Measurements from ENCODE around the gene IRAK2. TPM values are rescaled to one million over a fixed set of nuclear protein-coding genes. Genes with fewer than 3 reads are reported as not detected.
"Not testable (repeated sequence)": the region's sequence is repeated elsewhere in the genome, so short reads cannot be mapped to it uniquely, and the experiment has no call there.

Gene IRAK2
- total RNA-seq, 4 donors from 2014 or later = 0.29 to 8.7 (median 3.7) TPM

DNA sequence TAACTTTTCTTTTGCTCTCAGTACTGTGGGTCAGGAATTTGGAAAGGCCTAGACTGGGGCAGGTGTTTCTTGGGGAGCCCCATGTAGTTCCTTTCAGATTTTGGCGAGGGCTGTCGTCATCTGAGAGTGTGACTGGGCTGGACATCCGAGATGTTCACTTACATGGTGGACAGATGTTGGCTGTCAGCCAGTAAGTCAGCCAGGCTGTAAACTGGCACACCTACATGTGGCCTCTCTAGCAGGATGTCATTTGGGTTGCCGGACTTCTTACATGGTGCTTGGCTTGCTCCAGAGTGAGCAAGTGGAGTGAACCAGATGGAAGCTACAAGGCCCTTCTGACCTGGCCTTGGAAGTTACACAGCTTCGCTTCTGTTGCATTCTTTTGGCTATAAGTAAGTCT is 104.2 kb downstream of the IRAK2 start:
- H3K4me3 ChIP-seq = no peak overlapping the region
- TF ChIP-seq POLR2A (IDR thresholded peaks at IDR 0.05) = no peak
- TF ChIP-seq, protein P1, sequence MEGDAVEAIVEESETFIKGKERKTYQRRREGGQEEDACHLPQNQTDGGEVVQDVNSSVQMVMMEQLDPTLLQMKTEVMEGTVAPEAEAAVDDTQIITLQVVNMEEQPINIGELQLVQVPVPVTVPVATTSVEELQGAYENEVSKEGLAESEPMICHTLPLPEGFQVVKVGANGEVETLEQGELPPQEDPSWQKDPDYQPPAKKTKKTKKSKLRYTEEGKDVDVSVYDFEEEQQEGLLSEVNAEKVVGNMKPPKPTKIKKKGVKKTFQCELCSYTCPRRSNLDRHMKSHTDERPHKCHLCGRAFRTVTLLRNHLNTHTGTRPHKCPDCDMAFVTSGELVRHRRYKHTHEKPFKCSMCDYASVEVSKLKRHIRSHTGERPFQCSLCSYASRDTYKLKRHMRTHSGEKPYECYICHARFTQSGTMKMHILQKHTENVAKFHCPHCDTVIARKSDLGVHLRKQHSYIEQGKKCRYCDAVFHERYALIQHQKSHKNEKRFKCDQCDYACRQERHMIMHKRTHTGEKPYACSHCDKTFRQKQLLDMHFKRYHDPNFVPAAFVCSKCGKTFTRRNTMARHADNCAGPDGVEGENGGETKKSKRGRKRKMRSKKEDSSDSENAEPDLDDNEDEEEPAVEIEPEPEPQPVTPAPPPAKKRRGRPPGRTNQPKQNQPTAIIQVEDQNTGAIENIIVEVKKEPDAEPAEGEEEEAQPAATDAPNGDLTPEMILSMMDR (IDR thresholded peaks at IDR 0.05) = no peak
- no peaks in the 10 kb centered on the region for H3K9me3 ChIP-seq
- H3K4me1 ChIP-seq = peaks cover 0 to 15% of the 10 kb centered on the region in 2 donors
- DNase-seq = no peak
- intact Hi-C loops (cut with DNase I; ENCODE audit: low total_unique reads) = no loop called here
- H3K36me3 ChIP-seq = no peaks in the 10 kb centered on the region
- no peak overlapping the region for H3K27ac ChIP-seq
- H3K27me3 ChIP-seq = no peaks in the 10 kb centered on the region

DNA sequence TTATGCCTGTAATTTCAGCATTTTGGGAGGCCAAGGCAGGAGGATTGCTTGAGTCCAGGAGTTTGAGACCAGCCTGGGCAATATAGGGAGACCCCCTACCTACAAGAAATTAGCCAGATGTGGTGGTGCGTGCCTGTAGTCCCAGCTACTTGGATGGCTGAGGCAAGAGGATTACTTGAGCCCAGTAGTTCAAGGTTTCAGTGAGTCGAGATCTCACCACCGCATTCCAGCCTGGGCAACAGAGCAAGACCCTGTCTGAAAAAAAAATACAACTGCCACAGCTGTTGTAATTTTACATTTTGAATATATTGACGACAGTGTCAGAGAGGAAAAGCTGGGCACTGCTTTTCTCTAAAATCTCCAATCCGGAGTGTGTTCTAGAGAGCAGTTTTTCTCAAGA is 104.7 kb downstream of the IRAK2 start:
- H3K36me3 ChIP-seq = no peaks in the 10 kb centered on the region

DNA sequence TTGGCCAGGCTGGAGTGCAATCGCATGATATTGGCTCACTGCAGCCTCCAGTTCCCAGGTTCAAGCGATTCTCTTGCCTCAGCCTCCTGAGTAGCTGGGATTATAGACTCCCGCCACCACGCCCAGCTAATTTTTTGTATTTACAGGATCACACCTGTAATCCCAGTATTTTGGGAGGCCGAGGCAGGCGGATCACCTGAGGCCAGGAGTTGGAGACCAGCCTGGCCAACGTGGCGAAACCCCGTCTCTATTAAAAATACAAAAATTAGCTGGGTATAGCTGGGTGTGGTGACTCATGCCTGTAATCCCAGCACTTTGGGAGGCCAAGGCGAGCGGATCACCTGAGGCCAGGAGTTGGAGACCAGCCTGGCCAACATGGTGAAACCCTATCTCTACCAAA is 107.8 kb downstream of the IRAK2 start:
- H3K9me3 ChIP-seq; H3K27me3 ChIP-seq; DNase-seq; H3K27ac ChIP-seq; intact Hi-C loops (cut with DNase I; ENCODE audit: low total_unique reads); H3K36me3 ChIP-seq; H3K4me3 ChIP-seq: not testable (repeated sequence)
- peaks cover 0 to 18% of the 10 kb centered on the region in 2 donors for H3K4me1 ChIP-seq

More for the DNA sequence above, 104.7 kb downstream of the IRAK2 start:
- no peak overlapping the region for H3K4me3 ChIP-seq
- no peaks in the 10 kb centered on the region for H3K9me3 ChIP-seq
- no peak for DNase-seq
- no peak for TF ChIP-seq POLR2A (IDR thresholded peaks at IDR 0.05)
- TF ChIP-seq, protein P1 (IDR thresholded peaks at IDR 0.05) = no peak
- intact Hi-C loops (cut with DNase I; ENCODE audit: low total_unique reads) = no loop called here
- H3K27ac ChIP-seq = no peak overlapping the region
- H3K27me3 ChIP-seq = no peaks in the 10 kb centered on the region
- peaks cover 0 to 18% of the 10 kb centered on the region in 2 donors for H3K4me1 ChIP-seq

DNA sequence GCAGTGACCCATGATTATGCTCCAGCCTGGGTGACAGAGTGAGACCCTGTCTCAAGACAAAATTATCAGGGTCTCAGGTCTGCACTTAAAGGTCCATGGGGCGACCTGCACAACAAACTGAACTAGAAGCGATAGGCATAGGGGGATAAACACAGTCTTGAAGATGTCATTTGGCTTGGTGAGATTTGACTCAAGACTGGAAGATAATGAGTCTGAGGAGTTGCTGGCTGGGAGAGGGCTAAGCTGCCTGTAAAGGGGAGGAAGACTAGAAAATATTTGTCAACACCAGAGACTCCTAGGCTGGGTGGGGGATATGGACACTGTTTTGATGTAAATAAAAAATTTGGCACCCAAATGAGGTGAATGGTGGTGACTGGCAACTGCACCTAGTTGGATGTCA is 108.3 kb downstream of the IRAK2 start:
- Histone ChIP-seq H3K27me3 (no peaks in the 10 kb centered on the region), H3K27ac (no peak overlapping the region), H3K9me3 (no peaks in the 10 kb centered on the region), H3K36me3 (no peaks in the 10 kb centered on the region), H3K4me1 (peaks cover 0 to 16% of the 10 kb centered on the region in 2 donors), H3K4me3 (no peak overlapping the region)
- TF ChIP-seq, protein P1 (IDR thresholded peaks at IDR 0.05) = no peak
- TF ChIP-seq POLR2A (IDR thresholded peaks at IDR 0.05) = no peak
- no peak for DNase-seq
- intact Hi-C loops (cut with DNase I; ENCODE audit: low total_unique reads) = no loop called here

DNA sequence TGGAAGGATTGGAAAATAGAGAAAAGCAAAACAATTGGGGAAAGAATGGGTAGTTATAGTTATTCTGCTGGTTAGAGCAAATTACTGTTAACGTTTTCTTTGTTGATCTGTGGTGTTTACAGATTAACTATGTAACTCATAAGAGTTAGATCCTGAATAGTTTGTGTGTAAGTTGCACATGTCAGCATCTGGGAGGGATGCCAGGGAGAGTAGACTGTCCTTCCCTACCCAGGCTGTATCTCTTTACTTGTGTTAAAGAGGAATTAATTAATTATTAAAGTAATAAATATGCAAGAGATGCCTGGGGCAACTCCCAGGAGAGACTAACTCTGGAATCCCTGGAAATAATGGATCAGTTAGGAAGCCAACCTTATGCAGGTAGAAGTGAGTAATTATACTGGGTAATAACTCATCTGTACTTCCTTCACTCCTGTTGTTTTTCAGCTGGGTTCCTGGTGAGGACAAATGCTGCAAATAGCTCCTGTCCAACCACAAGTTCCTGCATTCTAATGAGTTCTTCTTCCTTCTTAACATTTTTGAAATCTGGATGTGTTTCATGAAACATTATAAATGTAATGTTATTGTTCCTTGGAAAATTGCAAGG is 109.1 kb downstream of the IRAK2 start:
- Histone ChIP-seq H3K27me3 (no peaks in the 10 kb centered on the region), H3K27ac (no peak overlapping the region), H3K4me3 (no peak overlapping the region), H3K36me3 (no peaks in the 10 kb centered on the region), H3K4me1 (peaks cover 0 to 14% of the 10 kb centered on the region in 2 donors), H3K9me3 (no peaks in the 10 kb centered on the region)
- intact Hi-C loops (cut with DNase I; ENCODE audit: low total_unique reads) = no loop called here
- DNase-seq = no peak
- TF ChIP-seq, protein P1 (IDR thresholded peaks at IDR 0.05) = no peak
- TF ChIP-seq POLR2A (IDR thresholded peaks at IDR 0.05) = no peak

DNA sequence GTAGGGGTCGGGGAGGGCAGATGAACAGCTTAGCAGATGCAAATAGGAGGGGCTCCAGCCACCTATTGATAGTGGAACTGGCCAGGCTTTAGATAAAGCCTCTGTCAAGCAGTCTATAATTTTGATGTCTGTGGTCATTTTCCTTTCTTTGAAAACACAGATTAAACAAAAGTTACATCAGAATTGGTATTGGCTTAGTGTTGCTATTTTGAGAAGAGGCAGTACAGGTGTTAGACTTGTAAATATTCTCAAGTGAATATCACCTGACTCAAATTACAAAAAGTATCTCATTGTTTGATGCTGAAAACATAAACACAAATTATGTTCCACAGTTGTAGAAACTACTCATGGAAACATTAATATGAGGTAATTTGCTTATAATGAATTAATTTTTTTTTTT is 109.9 kb downstream of the IRAK2 start:
- Histone ChIP-seq H3K36me3 (no peaks in the 10 kb centered on the region), H3K27me3 (no peaks in the 10 kb centered on the region), H3K27ac (no peak overlapping the region), H3K4me3 (no peak overlapping the region), H3K4me1 (peaks cover 0 to 14% of the 10 kb centered on the region in 2 donors), H3K9me3 (no peaks in the 10 kb centered on the region)
- TF ChIP-seq POLR2A (IDR thresholded peaks at IDR 0.05) = no peak
- TF ChIP-seq, protein P1 (IDR thresholded peaks at IDR 0.05) = no peak
- DNase-seq = no peak
- intact Hi-C loops (cut with DNase I; ENCODE audit: low total_unique reads) = no loop called here

Measured in uterus (tissue), 4 donors.